K562 (cell line): ENCODE data around the gene BCL2L1. TPM values are rescaled to one million over a fixed set of nuclear protein-coding genes. Genes with fewer than 3 reads are reported as not detected.

ENCODE experiments used
- ARID3B ChIP-seq: fragments of 250-450 bp; sonication (Bioruptor Pico); IDR thresholded peaks from 2 replicates; pipeline ENCODE4 v1.4.0; 2020; ENCODE audit warnings: borderline replicate concordance
- CBFB ChIP-seq: sonication (generic); formaldehyde crosslinking; IDR thresholded peaks from 2 replicates; pipeline ENCODE4 v1.4.0; 2020; ENCODE audit warnings: mild to moderate bottlenecking, missing genetic modification reagents
- DPF2 ChIP-seq: fragments of 450-650 bp; IDR thresholded peaks from 2 replicates; pipeline ENCODE4 v1.6.1; 2016
- E2F3 ChIP-seq: fragments of 250-450 bp; sonication (Bioruptor Pico); IDR thresholded peaks from 2 replicates; pipeline ENCODE4 v1.4.0; 2020; ENCODE audit warnings: mild to moderate bottlenecking
- HDAC1 ChIP-seq, 2 experiments: fragments of 450-650 bp; IDR thresholded peaks; 2 replicates each; pipeline ENCODE4 v1.6.1; 2016 to 2017; ENCODE audit warnings: inconsistent platforms in 1 of 2, mild to moderate bottlenecking in 1 of 2, moderate library complexity in 1 of 2
- L3MBTL2 ChIP-seq: fragments of 450-650 bp; IDR thresholded peaks from 2 replicates; pipeline ENCODE4 v1.6.1; 2016; ENCODE audit warnings: mild to moderate bottlenecking, moderate library complexity
- MGA ChIP-seq: fragments of 450-650 bp; IDR thresholded peaks from 2 replicates; pipeline ENCODE4 v1.6.1; 2016; ENCODE audit warnings: mild to moderate bottlenecking, moderate library complexity
- NCOA1 ChIP-seq: fragments of 450-650 bp; IDR thresholded peaks from 2 replicates; pipeline ENCODE4 v1.6.1; 2016; ENCODE audit warnings: low read depth
- SNRNP70 ChIP-seq: fragments of 200-400 bp; formaldehyde crosslinking; optimal IDR thresholded peaks from 2 replicates; pipeline ENCODE3; 2017; ENCODE audit warnings: low read depth, low read length
- SRSF1 ChIP-seq: fragments of 200-400 bp; formaldehyde crosslinking; IDR thresholded peaks from 2 replicates; pipeline ENCODE4 v1.6.1; 2017; ENCODE audit warnings: mild to moderate bottlenecking, low read depth, low read length, moderate library complexity
- ZFX ChIP-seq: sonication (generic); formaldehyde crosslinking; IDR thresholded peaks from 2 replicates; pipeline ENCODE4 v1.8.0; 2022; ENCODE audit warnings: mild to moderate bottlenecking, missing genetic modification reagents, moderate library complexity
- ZNF140 ChIP-seq: fragments of 250-450 bp; sonication (Bioruptor Pico); IDR thresholded peaks from 2 replicates; pipeline ENCODE4 v1.8.0; 2021; ENCODE audit warnings: moderate library complexity, mild to moderate bottlenecking, inconsistent platforms
- ZNF740 ChIP-seq, 3 experiments: fragments of 200-800 bp in 1 of 3; sonication (Bioruptor generic) in 1 of 3; sonication (generic) in 1 of 3; formaldehyde crosslinking in 1 of 3; IDR thresholded peaks; 2 replicates each; pipeline versions ENCODE4 v1.6.1 to v1.8.0; 2016 to 2022; ENCODE audit warnings: mild to moderate bottlenecking in 2 of 3, missing compliant biosample characterization in 2 of 3, missing genetic modification characterization in 2 of 3, missing genetic modification reagents in 1 of 3
- ZNF766 ChIP-seq: fragments of 200-800 bp; sonication (Bioruptor generic); conservative IDR thresholded peaks from 2 replicates; pipeline ENCODE4 v1.6.1; 2016; ENCODE audit warnings: missing genetic modification characterization, missing compliant biosample characterization
- polyA plus RNA-seq, 8 experiments: library from polyadenylated mRNA; depleted of rRNA in 4 of 8; stranded (reverse) in 5 of 8; unstranded in 3 of 8; fragments of >200 nt; fragmentation: Nextera tagmentation in 2 of 8; fragmentation: Illumina TruSeq in 1 of 8; extraction: Ambion mirVana in 2 of 8; extraction: Trizol in 1 of 8; gene quantifications; 2 replicates each; pipeline versions ENCODE4 v1.2.1 to v1.2.3, GENCODE V29; 2011 to 2014; ENCODE audit warnings: inconsistent platforms in 1 of 8, missing spikeins in 1 of 8
- total RNA-seq, 7 experiments: library from RNA; depleted of rRNA in 6 of 7; stranded (reverse); fragments of >200 nt in 6 of 7; fragmentation: Illumina TruSeq in 2 of 7; extraction: Trizol in 2 of 7; gene quantifications; 2 replicates each; pipeline versions ENCODE4 v1.2.1 to v1.2.3, GENCODE V29; 2011 to 2021; ENCODE audit warnings: low replicate concordance in 1 of 7

The BCL2L1 gene
- total and polyA plus RNA-seq, 9 of the 15 experiments (the other 6 are each of a cell fraction or from before 2014, with no cell fraction given): 3.3 to 182 (median 120) TPM

- TF ChIP-seq CBFB: no peak
- TF ChIP-seq ZNF140 (CRISPR knock-in tag): no peak
- TF ChIP-seq SRSF1: no peak
- TF ChIP-seq ARID3B (CRISPR knock-in tag): no peak
- TF ChIP-seq MGA: no peak
- TF ChIP-seq E2F3 (CRISPR knock-in tag): no peak
- TF ChIP-seq NCOA1: no peak
- TF ChIP-seq L3MBTL2: peak; percentile 16; the same call in 1 of the 2 replicates
- no peak for TF ChIP-seq SNRNP70
- TF ChIP-seq DPF2: no peak
- 0 out of 2 replicates have a peak, but pooled peaks have one; percentile 18 for TF ChIP-seq ZNF766 (CRISPR knock-in tag)
- TF ChIP-seq HDAC1 (IDR thresholded peaks at IDR 0.05): 0 out of 4 replicates have a peak, but pooled peaks of 1 of the 2 experiments have one; percentile 13
- TF ChIP-seq ZFX (CRISPR knock-in tag): no peak
- no peak for TF ChIP-seq ZNF740 (CRISPR knock-in tag; IDR thresholded peaks at IDR 0.05)
- TF ChIP-seq ZNF740 (tag; IDR thresholded peaks at IDR 0.05): no peak
Observed at GRCh38 chr20:31666258-31667042, 56.2 kb downstream of the BCL2L1 start (continued).
